NB4 (cell line): ENCODE results near the gene CACTIN.

Experiments used
- TF ChIP-seq, protein P1 (sequence below): IDR thresholded peaks from 2 replicates; pipeline ENCODE4 v1.6.1; 2011; ENCODE audit warnings: low read depth, low read length
- TF ChIP-seq, protein P2 (sequence below): IDR thresholded peaks from one replicate; pipeline ENCODE4 v1.5.1; 2012; ENCODE audit warnings: low read depth, low read length

DNA sequence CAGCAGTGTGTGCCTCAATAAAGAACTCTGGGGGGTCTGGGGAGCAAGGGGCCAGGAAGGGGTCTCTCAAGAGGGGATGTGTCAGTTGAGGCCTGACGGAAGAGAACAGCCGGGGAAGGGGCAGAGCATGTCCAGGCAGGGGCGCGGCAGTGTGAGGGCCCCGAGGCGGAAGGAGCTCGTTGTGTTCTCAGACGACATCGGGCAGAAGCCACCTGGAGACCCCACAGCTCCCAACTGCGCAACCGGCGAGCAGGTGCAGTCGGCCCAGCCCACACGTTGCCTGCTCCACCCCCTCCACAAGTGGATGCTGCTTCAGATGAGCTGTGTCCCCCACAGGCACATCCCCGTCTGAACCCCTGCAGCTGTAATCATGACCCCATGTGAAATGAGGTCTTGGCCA is 4.9 kb downstream of the CACTIN start:
- TF ChIP-seq, protein P1, sequence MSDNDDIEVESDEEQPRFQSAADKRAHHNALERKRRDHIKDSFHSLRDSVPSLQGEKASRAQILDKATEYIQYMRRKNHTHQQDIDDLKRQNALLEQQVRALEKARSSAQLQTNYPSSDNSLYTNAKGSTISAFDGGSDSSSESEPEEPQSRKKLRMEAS, result no peak
- TF ChIP-seq, protein P2, sequence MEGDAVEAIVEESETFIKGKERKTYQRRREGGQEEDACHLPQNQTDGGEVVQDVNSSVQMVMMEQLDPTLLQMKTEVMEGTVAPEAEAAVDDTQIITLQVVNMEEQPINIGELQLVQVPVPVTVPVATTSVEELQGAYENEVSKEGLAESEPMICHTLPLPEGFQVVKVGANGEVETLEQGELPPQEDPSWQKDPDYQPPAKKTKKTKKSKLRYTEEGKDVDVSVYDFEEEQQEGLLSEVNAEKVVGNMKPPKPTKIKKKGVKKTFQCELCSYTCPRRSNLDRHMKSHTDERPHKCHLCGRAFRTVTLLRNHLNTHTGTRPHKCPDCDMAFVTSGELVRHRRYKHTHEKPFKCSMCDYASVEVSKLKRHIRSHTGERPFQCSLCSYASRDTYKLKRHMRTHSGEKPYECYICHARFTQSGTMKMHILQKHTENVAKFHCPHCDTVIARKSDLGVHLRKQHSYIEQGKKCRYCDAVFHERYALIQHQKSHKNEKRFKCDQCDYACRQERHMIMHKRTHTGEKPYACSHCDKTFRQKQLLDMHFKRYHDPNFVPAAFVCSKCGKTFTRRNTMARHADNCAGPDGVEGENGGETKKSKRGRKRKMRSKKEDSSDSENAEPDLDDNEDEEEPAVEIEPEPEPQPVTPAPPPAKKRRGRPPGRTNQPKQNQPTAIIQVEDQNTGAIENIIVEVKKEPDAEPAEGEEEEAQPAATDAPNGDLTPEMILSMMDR, result no peak
